Stimulated activated CD4-positive, alpha-beta T cell treated with anti-CD3 and anti-CD28 coated beads, Interleukin-4, amount 100 ng/mL, for 24 hours (primary cell): ENCODE measurements around the gene ERGIC2.
"Not testable (repeated sequence)": the region's sequence is repeated elsewhere in the genome, so short reads cannot be mapped to it uniquely, and the experiment has no call there.

Experiments used
- DNase-seq: peaks from one replicate; pipeline ENCODE4 v3.0.0-alpha.2; 2020

The ERGIC2 gene, protein sequence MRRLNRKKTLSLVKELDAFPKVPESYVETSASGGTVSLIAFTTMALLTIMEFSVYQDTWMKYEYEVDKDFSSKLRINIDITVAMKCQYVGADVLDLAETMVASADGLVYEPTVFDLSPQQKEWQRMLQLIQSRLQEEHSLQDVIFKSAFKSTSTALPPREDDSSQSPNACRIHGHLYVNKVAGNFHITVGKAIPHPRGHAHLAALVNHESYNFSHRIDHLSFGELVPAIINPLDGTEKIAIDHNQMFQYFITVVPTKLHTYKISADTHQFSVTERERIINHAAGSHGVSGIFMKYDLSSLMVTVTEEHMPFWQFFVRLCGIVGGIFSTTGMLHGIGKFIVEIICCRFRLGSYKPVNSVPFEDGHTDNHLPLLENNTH

DNA sequence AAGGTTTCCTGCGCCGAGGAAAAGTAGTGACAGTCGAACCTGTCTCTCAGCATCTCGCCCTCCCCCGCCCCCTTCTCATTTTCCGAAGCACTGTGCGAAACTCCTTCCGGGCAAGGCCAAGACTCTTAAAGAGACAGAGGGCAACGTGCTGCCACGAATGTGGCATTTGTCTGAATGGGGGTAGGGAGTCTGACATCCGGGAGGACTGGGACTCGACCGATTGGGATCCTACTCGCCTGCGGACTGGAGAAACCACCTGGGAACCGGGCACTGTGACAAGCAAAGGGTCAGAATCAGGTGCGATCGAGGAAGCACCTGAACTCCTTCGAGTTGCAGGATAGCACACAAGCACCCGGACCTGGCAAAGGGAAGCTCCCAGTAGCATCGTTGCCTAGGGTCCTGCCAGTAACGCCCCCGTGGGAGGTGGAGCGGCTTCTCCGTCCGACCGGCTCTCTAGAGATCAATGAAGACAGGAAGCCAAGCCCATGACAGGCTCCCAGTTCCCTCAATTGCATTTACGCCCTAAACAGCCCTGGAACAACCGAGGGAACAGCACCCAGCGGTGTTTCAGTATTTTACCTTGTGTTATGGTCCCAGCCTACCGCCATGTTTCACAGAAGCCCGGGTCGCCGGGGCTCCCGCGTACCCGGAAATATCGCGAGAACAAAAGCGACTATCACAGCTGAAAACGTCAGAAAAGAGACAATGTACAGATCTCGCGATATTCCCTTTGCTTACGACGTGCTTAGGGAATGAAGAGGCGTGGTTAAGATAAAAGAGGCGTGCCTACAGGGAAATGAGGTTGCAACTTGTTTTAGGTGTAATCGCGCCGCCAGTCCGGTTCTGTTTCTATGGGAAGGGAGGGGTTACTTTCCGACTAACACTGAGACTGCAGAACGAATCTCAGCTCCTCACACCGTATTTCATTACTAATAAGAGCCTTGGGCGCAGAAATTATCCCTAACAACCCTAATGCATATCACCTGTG lies at the start of gene ERGIC2:
TSS of gene ERGIC2 (minus strand) at position 637 of the 988 bp plus-strand sequence. CDS start 9,539 bp downstream, outside the sequence.
- DNase-seq: peak; percentile 92

DNA sequence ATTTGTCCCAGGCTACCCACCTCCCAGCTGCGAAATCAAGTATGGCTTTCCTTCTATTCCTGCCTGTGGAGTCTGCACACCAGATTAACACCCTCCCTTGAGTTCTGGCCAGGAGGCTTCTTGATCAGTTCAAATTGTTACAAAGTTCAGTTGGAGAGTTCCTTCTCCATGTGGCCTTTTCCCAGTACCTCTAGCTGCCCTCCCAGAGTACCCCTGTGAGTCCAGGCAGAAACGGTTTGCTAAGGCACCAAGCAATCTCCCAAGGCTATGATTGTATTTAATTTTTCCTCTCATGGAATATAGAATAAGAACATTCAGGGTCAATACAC lies 49.7 kb upstream of the ERGIC2 start:
- no peak for DNase-seq

DNA sequence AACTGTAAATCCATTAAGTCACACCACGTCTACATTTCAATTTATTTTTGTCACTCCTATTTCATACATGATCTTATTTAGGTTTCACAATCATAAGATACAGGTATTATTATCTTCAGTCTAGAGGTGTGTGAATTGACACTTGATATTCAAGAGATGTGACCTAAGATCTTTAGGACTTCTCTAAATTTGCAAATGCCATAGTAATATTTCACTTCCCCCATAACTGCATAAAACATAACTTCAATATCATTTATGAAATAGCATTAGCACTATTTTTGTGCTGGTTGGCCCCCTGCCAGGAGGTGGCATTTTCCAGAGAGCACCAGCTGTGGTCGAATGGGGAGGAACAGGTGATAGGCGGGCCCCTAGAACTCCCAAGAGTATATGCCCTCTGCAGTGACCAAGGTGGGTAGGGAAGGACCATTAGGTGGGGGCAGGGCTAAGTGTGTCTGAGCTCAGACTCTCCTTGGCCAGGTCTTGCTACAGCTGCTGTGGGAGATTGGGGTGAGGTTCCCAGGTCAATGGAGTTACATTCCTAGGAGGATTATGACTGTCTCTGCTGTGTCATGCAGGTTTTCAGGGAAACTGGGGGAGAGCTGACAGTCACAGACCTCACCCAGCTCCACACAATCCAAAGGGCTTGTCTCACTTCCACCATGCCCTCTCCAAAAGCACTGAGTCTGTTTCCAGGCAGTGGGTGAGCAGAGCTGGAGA lies 49.2 kb upstream of the ERGIC2 start:
- no peak for DNase-seq

DNA sequence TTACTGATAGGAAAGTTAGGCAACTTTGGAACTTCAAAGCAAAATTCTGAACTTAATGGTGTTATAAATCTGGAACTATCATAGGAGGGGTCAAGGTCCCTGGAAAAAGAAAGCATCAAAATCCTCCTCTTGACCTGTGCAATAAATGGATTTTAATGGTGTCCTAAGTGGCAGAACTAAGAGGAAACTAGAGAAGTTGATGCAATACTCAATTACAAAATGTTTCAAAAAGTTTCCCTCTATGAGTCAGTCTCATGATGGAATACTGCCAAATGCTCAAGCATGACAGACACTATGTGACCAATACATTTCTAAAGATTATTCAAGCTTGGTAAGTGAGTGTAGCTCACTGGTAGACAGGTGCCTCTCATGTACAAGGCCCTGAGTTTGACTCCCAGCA lies 47.7 kb upstream of the ERGIC2 start:
- no peak for DNase-seq

DNA sequence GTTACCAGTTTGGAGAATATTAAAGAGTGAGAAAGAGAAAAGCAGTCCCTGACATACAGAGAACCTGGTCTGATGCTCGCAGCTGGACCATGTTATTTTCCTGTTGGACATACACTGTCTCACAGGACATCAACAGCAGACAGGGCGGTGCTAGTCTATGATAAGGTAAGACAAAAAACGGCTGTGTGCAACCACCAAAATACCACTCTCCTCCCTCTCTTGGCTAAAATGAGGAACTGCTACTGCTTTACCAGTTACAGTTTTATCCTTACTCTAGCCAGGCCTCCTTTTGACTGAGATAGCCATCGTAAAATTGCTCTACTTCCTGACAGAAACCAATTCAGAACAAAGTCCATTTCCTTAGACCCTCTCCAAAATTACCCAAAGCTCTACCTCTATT lies 47.0 kb upstream of the ERGIC2 start:
- DNase-seq: no peak

DNA sequence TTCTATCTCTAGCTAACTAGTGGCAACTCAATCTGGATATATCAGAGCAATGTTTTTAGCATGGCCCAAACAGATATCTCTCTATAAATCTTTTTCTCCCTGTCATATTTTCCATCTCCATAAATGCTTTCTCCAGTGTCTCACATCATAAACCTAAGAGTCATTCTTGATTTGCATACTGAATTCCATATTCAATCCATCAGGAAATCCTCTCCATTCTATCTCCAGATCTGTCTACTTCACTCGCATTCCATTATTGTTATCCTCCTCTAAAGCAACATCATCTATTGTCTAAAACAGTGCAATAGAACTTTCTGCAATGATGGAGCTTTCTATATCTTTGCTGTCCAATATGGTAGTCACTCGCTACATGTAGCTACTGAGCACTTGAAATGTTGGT lies 45.5 kb upstream of the ERGIC2 start:
- no peak for DNase-seq

DNA sequence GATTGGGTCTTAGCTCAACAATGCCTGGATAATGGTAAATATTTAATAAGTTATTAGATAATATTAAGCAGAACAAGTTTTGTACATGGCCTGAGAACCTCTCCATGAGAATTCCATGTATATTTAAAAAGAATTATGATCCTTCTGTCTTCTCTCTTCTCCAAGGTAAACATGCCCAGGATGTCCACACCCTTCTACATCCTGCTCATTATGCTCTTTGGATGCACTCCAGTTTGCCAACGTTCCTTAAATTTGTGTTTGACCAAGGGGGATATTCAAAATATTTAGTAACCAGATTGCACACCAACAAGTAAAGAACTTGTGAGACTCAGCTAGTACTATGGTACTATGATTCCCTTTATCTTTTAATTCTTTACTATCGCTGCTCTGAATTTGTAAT lies 44.8 kb upstream of the ERGIC2 start:
- no peak for DNase-seq

DNA sequence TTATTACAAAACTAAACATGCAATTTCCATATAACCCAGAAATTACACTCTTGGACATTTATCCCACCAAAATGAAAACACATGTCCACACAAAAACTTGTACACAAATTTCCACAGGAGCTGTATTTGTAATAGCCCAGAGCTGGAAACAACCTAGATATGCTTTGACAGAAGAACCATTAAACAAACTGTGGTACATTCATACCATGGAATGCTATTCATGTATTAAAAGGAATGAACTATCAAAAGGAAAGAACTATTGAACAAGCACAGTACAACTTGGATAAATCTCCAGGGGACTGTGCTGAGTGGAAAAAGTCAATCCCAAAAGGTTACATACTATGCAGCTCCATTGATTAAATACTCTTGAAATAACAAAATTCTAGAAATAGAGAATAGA lies 35.8 kb upstream of the ERGIC2 start:
- DNase-seq: no peak

DNA sequence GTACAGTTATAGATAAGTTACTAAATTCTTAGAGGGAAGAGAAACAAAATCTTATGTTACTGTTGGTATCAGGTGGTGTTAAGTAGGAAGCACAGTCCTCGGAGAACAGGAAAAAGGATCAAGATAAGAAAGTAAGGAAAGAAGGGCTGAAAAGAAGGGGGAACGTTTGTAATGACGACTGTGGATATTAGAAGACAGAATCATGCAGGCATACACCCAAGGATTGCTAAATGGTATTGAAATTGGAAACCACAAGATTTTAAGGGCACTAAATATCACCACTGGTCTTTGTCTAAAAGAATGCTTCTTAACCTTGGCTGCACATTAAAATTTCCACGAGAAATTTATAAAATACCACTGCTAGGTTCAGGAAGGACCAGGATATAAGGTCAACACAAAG lies 34.1 kb upstream of the ERGIC2 start:
- DNase-seq: no peak

DNA sequence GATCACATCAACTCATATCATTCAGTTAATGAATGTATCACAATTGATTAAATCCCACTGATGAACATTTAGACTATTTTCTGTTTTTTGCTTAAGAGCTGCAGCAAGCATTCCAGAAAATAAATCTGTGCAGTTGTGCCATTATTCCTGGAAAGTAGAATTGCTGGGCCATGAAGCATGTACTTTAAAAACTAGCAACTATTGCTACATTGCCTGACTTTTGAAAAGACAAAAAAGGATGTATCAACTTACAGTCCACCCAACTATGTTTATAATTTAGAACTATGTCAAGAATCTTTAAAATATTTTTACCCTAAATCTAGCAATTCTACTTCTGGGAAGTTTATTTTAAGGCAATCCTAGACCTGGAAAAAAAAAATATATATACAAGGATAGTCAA lies 33.4 kb upstream of the ERGIC2 start:
- DNase-seq: no peak

DNA sequence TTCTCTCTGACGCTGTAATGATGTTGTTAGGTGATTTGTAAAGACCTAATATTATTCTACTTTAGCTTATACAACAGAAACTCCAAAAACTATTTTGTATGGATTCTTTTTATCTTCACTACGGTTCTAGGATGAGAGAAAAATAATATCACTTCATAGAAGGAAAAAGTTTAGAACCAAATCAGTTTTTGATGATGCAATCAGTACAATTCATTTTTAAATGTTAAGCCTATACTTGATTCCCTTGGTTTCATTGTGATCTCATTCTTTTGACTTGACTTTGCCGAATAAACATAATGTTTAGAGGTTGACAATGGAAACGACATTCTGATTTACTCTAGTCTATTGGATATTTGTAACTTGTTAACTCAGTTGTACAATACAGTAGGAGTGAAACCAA lies 24.6 kb upstream of the ERGIC2 start:
- DNase-seq: no peak

DNA sequence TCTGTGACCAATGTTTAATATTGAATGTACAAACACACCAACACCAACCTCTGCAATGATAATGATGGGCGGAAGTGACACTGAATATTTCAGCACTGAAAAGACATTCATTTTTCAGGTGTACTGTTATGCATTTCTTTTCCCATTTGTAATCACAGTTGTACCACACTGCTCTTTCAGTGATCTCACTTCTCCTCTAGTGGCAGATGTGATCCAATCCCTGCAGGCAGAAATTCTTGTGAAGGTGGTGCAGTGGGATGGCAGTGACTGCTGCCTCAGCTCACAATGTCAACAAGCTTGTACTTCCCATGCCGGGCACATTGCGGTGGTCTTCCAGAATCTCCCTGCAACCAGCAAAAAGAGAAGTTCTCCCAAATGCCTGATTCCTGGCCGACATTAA lies 23.0 kb upstream of the ERGIC2 start:
- no peak for DNase-seq

DNA sequence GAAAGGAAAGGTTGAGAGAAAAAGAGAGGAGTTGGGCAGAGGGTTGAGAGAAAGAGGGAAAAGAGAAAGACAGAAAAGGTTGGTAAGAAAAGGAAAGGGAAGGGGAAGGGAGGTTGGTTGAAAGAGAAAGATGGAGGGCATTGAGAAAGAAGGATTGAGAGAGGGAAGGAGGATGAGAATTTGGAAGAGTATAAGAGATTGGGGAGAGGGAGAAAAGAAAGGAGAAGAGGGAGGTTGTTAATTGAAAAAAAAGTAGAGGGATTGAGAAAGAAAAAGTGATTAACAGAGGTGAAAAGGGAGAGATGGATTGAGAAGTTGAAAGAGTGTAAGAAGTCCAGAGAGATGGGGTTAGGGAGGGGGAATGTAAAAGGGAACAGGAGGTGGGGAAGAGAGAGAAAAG lies 21.5 kb upstream of the ERGIC2 start:
- DNase-seq: no peak

DNA sequence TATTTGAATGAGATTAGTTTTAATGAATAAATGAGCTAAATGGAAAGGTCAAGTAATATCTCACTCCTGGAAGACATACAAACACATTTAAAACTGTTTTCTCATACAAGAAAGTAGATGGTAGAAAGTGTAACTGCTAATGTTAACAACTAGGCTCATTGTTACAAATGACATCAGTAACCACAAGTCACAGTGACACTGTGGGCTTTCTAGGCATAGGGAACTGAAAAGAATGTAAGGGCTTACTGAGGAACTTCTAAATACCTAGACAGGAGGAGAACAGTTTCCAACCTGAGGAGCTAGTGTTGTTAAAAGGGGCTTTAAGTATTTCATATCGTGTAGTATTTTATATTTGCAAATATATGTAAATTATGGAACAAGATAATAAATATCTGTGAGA lies 17.5 kb upstream of the ERGIC2 start:
- no peak for DNase-seq

DNA sequence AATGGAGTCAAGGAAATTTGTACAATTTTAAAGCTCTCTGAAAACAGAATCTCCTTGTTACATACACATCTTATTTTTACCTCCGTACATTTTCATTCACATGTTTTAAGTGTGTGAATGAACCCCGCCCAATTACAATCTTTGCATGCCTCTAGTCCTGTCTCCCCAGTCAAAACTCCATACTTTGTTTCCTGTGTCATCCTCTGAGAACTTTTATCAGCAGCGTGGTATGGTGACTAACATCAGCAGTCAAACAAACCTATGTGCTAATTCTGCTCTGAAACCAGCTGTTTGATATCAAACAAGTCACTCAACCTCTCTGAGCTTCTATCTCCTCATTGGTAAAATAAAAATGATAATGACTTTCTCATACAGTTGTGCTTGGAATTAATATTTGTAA lies 15.8 kb upstream of the ERGIC2 start:
- DNase-seq: no peak

DNA sequence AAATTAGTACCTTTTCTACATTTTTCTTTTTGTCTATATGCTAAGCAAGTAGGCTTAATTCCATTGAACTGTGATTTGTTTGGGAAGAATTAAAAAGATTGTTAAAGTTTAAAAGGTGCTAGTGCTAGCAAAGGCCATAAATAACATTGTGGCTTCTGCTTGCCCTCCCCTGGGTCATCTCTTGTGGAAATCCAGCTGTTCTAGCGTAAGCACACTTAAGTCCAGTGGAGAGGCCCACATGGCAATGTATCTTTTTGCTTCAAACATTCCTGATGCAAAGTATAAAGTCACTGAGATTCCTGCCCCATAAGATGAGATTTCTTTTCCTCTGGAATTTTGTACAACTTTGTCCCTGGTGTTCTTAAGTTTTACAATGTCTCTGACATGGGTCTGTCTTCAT lies 14.4 kb upstream of the ERGIC2 start:
- no peak for DNase-seq

DNA sequence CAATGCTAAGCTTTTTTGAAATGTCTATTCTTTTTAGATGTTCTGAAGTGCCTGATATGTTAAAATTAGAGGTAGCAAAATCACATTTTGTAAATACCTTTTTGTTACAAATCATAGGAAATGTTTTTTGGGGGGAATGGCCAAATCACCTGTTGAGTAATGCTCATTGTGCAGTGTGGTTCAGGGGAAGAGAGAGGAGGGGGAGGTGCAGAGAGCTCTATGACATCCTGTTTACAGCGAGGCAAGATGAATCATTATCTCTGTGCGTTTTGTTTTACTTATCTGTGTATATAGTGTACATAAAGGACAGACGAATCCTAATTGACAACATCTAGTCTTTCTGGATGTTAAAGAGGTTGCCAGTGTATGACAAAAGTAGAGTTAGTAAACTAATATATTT lies 9.4 kb upstream of the ERGIC2 start:
- peak; percentile 34 for DNase-seq

DNA sequence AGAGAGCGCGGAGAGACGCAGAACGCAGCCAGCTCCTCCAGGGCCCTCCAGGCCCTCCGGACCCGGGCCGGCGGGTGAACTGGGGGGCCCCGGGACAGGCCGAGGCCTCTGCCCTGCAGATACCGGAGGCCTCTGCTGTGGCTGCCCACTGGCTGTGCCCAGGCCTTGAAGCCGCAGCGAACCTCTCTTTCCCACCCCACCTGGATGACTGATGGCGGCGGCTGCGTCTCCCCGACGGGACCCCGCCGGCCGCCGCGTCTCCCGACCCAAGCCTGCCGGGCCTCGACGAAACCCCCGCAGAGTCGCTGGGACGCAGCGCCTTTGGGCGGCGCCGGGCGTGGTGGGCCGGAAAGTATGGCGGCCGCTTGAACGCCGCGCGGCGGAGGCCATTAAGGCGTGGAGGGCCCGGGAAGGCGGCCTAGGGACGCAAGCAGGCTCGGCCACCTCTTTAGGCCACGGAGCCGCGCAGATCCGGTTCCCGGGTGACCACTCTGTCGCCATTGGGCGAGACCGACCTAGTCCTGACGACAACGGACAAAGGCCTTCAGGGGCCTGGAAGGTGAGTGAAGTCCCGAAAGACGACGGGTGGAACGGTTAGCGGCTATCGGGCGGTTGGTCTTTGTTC lies 8.4 kb upstream of the ERGIC2 start:
- DNase-seq: no peak

DNA sequence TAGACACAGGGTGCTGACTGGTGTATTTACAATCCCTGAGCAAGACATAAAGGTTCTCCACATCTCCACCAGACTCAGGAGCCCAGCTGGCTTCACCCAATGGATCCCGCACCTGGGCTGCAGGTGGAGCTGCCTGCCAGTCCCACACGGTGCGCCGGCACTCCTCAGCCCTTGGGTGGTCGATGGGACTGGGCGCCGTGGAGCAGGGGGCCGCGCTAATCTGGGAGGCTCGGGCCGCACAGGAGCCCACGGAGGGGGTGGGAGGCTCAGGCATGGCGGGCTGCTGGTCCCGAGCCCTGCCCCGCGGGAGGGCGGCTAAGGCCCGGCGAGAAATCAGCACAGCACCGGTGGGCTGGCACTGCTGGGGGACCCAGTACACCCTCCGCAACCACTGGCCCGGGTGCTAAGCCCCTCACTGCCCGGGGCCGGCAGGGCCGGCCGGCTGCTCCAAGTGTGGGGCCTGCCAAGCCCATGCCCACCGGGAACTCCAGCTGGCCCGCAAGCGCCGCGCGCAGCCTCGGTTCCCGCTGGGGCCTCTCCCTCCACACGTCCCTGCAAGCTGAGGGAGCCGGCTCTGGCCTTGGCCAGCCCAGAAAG lies 5.2 kb upstream of the ERGIC2 start:
- DNase-seq: not testable (repeated sequence)

DNA sequence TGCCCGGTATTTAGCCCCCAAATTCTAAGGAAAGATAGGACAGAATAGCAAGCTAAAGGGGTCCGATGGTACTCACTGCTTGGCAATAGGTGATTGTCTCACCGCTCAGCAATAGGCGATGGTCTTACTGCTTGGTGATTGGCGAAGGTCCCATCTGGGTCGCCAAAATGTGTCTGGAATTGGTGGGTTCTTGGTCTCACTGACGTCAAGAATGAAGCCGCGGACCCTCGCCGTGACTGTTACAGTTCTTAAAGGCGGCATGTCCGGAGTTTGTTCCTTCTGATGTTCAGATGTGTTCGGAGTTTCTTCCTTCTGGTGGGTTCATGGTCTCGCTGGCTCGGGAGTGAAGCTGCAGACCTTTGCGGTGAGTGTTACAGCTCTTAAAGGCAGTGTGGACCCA lies 4.2 kb upstream of the ERGIC2 start:
- DNase-seq: not testable (repeated sequence)

DNA sequence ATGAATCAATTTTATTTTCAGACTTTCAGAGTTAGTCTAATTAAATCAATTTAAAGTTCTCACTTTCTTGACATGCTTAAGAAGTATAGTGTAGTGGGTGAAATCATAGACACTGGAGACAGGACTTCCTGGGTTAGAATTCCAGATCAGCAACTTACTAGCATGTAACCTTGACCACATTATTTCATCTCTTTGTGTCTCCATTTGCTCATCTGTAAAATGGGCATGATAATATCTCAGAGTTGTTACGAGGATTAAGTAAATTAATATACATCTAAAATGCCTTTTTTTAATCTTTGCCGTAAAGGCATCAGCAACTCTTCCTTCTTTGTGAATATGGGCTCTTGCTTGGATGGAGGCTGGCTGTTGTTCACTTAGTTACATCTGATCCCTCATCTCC lies 1.3 kb upstream of the ERGIC2 start:
- DNase-seq: no peak

DNA sequence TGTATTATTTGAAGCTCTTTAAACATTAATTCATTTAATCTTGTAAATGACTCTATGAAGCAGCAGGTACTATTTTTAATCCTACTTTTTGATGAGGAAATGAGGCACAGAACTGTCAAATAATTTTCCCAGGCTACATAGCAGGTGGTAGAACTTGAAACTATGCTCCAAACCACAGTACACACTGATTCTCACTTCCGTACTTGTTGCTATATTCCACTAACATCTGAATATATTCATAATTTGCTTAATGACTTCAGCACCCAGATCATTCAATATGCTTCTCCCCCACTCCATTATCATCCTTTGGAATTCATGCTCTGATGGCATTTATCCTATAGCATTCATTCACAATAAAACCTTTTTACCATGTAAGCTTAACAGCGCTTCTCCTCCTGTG lies 4.9 kb downstream of the ERGIC2 start:
- no peak for DNase-seq

DNA sequence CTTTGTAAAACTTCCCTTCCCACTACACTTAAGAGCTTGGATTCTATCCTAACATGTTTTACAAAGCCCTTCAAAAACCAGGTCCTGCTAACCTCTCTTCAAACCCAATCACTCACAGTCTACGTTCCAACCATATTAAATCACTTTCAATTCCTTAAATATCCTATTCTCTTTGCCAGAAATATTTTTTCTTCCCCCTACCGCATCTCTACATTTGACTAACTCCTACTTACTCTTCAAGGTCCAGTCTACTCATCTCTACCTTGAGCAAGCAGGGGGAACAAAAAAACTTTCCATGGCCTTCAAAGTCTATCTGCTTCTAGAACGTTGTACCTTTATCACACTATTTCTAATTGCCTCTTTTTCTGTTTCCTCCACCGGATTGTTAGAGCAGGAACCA lies 6.1 kb downstream of the ERGIC2 start:
- DNase-seq: no peak
